HepG2 (cell line): Measurements from ENCODE around the gene PIGO. TPM values are rescaled to one million over a fixed set of nuclear protein-coding genes. Genes with fewer than 3 reads are reported as not detected.

Source experiments
- AHDC1 ChIP-seq: sonication (generic); formaldehyde crosslinking; IDR thresholded peaks from 2 replicates; pipeline ENCODE4 v1.5.1; 2020; ENCODE audit warnings: mild to moderate bottlenecking, missing genetic modification reagents, borderline replicate concordance
- HMGXB4 ChIP-seq, 2 experiments: sonication (generic) in 1 of 2; formaldehyde crosslinking in 1 of 2; IDR thresholded peaks; 2 replicates each; pipeline versions ENCODE4 v1.4.0 to v1.6.1; 2018 to 2020; ENCODE audit warnings: missing genetic modification reagents in 2 of 2, borderline replicate concordance in 1 of 2, low read depth in 1 of 2, mild to moderate bottlenecking in 1 of 2, missing biosample characterization in 1 of 2
- IKZF5 ChIP-seq: IDR thresholded peaks from 2 replicates; pipeline ENCODE4 v1.6.1; 2018; ENCODE audit warnings: missing genetic modification reagents, mild to moderate bottlenecking, missing compliant biosample characterization
- KMT2A ChIP-seq: sonication (generic); formaldehyde crosslinking; IDR thresholded peaks from 2 replicates; pipeline ENCODE4 v1.4.0; 2020; ENCODE audit warnings: missing genetic modification reagents
- MTA1 ChIP-seq: sonication (generic); formaldehyde crosslinking; IDR thresholded peaks from 2 replicates; pipeline ENCODE4 v1.4.0; 2020; ENCODE audit warnings: missing genetic modification reagents, mild to moderate bottlenecking, borderline replicate concordance
- NAIF1 ChIP-seq: sonication (generic); formaldehyde crosslinking; IDR thresholded peaks from 2 replicates; pipeline ENCODE4 v1.5.0; 2020; ENCODE audit warnings: mild to moderate bottlenecking, missing genetic modification reagents, borderline replicate concordance
- NPAS2 ChIP-seq: sonication (generic); formaldehyde crosslinking; IDR thresholded peaks from 2 replicates; pipeline ENCODE4 v1.8.0; 2022; ENCODE audit warnings: mild to moderate bottlenecking, missing genetic modification reagents, borderline replicate concordance
- ZBTB2 ChIP-seq: sonication (generic); formaldehyde crosslinking; IDR thresholded peaks from 2 replicates; pipeline ENCODE4 v1.8.0; 2022; ENCODE audit warnings: low read depth, missing genetic modification reagents
- ZBTB39 ChIP-seq: sonication (generic); formaldehyde crosslinking; IDR thresholded peaks from 2 replicates; pipeline ENCODE4 v1.5.0; 2020; ENCODE audit warnings: missing genetic modification reagents
- ZNF138 ChIP-seq: sonication (generic); formaldehyde crosslinking; IDR thresholded peaks from 2 replicates; pipeline ENCODE4 v1.5.0; 2020; ENCODE audit warnings: mild to moderate bottlenecking, low read depth, missing genetic modification reagents
- polyA plus RNA-seq, 8 experiments: library from polyadenylated mRNA; depleted of rRNA in 3 of 8; stranded (reverse) in 7 of 8; unstranded in 1 of 8; fragments of >200 nt; fragmentation: Illumina TruSeq in 4 of 8; extraction: Trizol in 4 of 8; gene quantifications; 2 replicates each; pipeline versions ENCODE4 v1.2.1 to v1.2.3, GENCODE V29; 2011 to 2016; ENCODE audit warnings: low read depth in 4 of 8, missing spikeins in 1 of 8, mixed read lengths in 1 of 8; ENCODE audit not compliant: insufficient read depth in 1 of 8
- total RNA-seq, 5 experiments: library from RNA; depleted of rRNA; stranded (reverse); fragments of >200 nt; fragmentation: Illumina TruSeq; extraction: Trizol; gene quantifications; 2 replicates each; pipeline ENCODE4 v1.2.3, GENCODE V29; 2016; ENCODE audit warnings: low read depth in 1 of 5

PIGO gene
- total and polyA plus RNA-seq, 2 of the 13 experiments (the other 11 are each of a cell fraction or from before 2014, with no cell fraction given): 20.5 to 26.2 TPM

- TF ChIP-seq ZBTB2: peak; percentile 75; the same call in 1 of the 2 replicates
- TF ChIP-seq MTA1 (CRISPR knock-in tag): peak; percentile 88
- TF ChIP-seq ZBTB39: no peak; the same call in 1 of the 2 replicates
- TF ChIP-seq AHDC1: peak; percentile 79
- peak; percentile 75 for TF ChIP-seq KMT2A (CRISPR knock-in tag)
- TF ChIP-seq HMGXB4 (CRISPR knock-in tag; IDR thresholded peaks at IDR 0.05; ENCODE audit: borderline replicate concordance in 1 of 2, low read depth in 1 of 2): peak; percentile 98 to 99
- peak; percentile 88 for TF ChIP-seq IKZF5 (CRISPR knock-in tag)
- peak; percentile 90; the same call in 1 of the 2 replicates for TF ChIP-seq ZNF138 (CRISPR knock-in tag)
- peak; percentile 71 for TF ChIP-seq NAIF1
- no peak for TF ChIP-seq NPAS2
Measured at GRCh38 chr9:35096035-35096849, at the start of gene PIGO (continued).
